A549 (cell line): ENCODE data around the gene FBP2.

ENCODE experiments used
- CBX2 ChIP-seq: fragments of 200-600 bp; sonication (generic); IDR thresholded peaks from 2 replicates; pipeline ENCODE4 v1.6.1; 2016; ENCODE audit warnings: low read depth, mild to moderate bottlenecking, borderline replicate concordance
- POLR2A ChIP-seq: IDR thresholded peaks from 2 replicates; pipeline ENCODE4 v1.6.1; 2012; ENCODE audit warnings: mild to moderate bottlenecking, low read length
- RAD21 ChIP-seq, 2 experiments: fragments of >200 bp in 1 of 2; sonication (Bioruptor Twin) in 1 of 2; formaldehyde crosslinking in 1 of 2; IDR thresholded peaks in 1 of 2; conservative IDR thresholded peaks in 1 of 2; 2 replicates in 1 of 2; 3 replicates in 1 of 2; pipeline ENCODE4 v1.6.1; 2012 to 2018; ENCODE audit warnings: inconsistent platforms in 1 of 2
- TF ChIP-seq, protein P1 (sequence below): fragments of 200-600 bp; sonication (generic); IDR thresholded peaks from 2 replicates; pipeline ENCODE4 v1.6.1; 2016; ENCODE audit warnings: antibody characterized with exemption, mild to moderate bottlenecking, moderate library complexity
- TF ChIP-seq, protein P2 (sequence below): IDR thresholded peaks from 2 replicates; pipeline ENCODE4 v1.6.1; 2012
- TF ChIP-seq, protein P3 (sequence below): fragments of >200 bp; sonication (Bioruptor Twin); formaldehyde crosslinking; IDR thresholded peaks from 3 replicates; pipeline ENCODE4 v1.5.1; 2016

DNA sequence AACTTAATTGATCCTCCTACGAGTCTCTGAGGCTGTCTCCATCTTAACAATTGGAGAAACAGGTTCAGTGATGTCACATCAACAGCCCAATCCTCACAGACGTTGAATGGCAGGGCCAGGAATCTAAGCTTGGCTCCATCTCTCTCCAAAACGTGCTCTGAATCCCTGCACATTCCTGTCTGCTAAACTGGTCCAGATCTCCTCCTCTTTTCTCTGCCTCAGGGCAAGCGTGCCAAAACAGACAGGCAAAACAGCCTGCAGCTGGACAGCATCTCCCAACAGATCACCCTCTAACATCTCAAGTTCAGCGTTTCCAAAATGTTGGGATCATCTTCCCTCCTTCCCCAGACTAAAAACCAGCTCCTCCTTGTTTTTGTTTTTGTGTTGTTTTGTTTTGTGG, 39.1 kb upstream of the FBP2 start:
- TF ChIP-seq, protein P1, sequence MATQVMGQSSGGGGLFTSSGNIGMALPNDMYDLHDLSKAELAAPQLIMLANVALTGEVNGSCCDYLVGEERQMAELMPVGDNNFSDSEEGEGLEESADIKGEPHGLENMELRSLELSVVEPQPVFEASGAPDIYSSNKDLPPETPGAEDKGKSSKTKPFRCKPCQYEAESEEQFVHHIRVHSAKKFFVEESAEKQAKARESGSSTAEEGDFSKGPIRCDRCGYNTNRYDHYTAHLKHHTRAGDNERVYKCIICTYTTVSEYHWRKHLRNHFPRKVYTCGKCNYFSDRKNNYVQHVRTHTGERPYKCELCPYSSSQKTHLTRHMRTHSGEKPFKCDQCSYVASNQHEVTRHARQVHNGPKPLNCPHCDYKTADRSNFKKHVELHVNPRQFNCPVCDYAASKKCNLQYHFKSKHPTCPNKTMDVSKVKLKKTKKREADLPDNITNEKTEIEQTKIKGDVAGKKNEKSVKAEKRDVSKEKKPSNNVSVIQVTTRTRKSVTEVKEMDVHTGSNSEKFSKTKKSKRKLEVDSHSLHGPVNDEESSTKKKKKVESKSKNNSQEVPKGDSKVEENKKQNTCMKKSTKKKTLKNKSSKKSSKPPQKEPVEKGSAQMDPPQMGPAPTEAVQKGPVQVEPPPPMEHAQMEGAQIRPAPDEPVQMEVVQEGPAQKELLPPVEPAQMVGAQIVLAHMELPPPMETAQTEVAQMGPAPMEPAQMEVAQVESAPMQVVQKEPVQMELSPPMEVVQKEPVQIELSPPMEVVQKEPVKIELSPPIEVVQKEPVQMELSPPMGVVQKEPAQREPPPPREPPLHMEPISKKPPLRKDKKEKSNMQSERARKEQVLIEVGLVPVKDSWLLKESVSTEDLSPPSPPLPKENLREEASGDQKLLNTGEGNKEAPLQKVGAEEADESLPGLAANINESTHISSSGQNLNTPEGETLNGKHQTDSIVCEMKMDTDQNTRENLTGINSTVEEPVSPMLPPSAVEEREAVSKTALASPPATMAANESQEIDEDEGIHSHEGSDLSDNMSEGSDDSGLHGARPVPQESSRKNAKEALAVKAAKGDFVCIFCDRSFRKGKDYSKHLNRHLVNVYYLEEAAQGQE = no peak
- TF ChIP-seq, protein P2, sequence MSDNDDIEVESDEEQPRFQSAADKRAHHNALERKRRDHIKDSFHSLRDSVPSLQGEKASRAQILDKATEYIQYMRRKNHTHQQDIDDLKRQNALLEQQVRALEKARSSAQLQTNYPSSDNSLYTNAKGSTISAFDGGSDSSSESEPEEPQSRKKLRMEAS = no peak
- TF ChIP-seq, protein P3, sequence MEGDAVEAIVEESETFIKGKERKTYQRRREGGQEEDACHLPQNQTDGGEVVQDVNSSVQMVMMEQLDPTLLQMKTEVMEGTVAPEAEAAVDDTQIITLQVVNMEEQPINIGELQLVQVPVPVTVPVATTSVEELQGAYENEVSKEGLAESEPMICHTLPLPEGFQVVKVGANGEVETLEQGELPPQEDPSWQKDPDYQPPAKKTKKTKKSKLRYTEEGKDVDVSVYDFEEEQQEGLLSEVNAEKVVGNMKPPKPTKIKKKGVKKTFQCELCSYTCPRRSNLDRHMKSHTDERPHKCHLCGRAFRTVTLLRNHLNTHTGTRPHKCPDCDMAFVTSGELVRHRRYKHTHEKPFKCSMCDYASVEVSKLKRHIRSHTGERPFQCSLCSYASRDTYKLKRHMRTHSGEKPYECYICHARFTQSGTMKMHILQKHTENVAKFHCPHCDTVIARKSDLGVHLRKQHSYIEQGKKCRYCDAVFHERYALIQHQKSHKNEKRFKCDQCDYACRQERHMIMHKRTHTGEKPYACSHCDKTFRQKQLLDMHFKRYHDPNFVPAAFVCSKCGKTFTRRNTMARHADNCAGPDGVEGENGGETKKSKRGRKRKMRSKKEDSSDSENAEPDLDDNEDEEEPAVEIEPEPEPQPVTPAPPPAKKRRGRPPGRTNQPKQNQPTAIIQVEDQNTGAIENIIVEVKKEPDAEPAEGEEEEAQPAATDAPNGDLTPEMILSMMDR = no peak
- TF ChIP-seq CBX2 = no peak
- no peak for TF ChIP-seq POLR2A
- no peak for TF ChIP-seq RAD21 (conservative IDR thresholded peaks at IDR 0.05 in 1 of 2, IDR thresholded peaks at IDR 0.05 in 1 of 2)
